NCI-H226 (cell line): ENCODE measurements around the gene TBC1D8.
"Not testable (repeated sequence)": the region's sequence is repeated elsewhere in the genome, so short reads cannot be mapped to it uniquely, and the experiment has no call there.

Experiments
- DNase-seq: peaks from one replicate; pipeline ENCODE4 v3.0.0-alpha.2; 2015

The TBC1D8 gene

DNA sequence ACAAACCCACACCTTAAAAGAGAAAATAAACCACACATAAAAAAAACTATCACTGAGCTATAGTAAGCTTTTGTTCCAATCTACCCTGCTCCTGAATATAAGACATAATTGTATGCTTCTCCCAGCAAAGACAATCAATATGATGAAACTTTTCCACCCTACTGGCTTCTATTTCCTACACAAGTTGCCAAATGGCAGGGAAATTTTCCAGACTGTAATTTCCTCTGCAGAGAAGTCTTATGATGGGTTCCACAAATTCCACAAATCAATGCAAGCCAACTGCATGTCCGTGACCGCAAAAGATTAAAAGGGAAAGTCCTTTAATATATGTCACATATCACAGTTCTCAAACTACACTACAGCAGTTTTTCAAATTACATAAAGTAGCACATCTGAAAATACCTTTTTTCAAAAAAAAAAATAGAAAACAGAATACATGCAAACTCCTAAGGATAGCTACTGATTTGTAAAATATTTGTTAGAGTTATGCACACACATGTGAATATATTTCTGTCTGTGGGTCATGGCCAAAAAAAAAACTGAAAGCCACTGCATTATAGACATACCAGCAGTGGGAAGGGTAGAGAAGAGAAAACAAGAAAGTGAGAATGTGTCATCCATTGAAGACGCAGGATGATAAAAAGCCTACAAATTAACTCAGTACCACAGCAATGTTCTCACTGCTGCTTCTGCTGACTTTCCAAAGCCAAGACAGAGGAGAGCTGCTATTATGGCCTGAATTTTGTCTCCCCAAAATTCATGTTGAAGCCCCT lies 87.6 kb downstream of the TBC1D8 start:
- peak; percentile 19 for DNase-seq

DNA sequence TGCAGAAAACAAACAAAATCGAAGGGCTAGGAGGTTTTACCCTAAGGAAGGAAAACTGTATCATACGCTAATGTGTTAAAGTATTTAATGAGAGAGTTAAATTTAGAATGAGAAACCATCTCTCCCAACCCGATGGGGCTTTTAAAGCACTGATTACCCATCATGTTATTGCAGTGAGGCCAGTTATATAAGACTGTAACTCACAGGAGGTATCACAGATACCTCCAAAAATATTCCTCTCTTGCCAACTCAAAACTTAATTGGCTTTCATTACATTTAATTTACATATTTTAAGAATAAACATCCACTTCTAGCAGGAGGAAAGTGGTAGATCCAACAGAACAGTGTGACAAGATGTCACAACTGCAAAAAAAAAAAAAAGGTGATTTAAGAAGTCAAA lies 92.8 kb downstream of the TBC1D8 start:
- no peak for DNase-seq

DNA sequence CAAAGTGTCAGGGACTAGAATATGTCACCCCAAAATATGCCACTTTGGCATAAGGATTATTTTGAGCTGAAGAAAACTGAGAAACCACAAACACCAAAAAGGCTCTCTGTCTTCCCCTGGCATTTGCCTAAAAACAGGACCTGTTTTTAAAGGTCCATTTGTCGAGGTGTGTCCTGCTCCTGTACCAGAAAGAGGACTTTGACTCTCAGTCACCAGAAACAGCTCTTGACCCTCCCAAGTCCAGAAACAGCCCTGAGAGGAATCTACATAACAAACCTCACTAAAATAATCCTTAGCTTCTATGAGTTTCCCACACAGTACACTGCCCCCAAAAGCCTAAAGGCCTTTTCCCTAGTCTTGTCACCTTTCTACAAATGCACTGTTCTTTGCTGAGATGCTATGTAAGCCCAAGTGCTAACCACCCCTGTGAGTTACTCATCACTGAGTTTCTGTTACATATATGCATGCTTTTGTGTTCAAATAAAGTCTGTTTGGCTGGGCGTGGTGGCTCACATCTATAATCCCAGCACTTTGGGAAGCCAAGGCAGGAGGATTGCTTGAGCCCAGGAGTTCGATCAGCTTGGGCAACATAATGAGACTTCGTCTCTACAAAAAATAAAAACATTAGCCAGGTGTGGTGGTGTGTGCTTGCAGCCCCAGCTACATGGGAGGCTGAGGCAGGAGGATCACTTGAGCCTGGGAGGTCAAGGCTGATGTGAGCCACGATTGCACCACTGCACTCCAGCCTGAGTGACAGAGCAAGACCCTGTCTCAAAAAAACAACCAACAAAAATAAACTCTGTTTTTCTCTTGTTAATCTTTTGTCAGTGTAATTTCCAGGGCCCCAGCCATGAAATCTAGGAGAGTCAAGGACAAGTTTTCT lies 93.9 kb downstream of the TBC1D8 start:
- DNase-seq: no peak

DNA sequence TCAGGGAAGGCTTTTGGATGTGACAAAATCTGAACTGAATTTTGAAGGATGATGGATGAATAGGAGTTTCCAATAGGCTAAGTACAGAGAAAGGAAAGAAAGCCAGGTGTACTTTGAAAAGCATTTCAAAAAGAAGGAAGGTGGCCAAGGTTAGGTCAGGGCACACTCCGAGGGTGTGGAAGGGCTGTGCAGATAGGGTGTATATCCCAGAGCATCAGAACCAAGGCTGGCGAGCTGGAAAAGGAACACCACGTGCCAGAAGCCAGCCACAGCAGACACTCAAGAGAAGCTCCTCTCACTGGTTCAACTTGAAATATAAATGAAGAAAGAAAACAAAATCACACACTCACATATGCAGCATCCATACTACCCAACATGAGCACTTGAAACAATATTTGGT lies 98.1 kb downstream of the TBC1D8 start:
- DNase-seq: no peak

DNA sequence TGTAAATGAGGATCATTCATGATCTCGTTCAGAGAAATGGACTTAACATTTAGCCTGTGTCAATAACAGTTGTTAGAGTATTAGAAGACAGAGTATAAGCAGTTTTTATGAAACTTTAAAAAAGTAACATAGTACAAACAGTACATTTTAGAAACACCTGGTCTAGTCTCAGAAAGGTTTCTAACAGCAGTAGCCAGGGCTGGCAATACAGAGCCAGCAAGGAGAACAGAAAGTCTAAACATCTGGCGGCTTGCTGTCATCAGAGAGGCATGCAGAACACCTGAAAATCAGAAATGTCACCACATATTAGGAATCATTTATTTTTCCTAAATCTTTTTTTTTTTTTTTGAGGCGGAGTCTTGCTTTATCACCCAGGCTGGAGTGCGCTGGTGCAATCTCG lies 99.0 kb downstream of the TBC1D8 start:
- DNase-seq: no peak

DNA sequence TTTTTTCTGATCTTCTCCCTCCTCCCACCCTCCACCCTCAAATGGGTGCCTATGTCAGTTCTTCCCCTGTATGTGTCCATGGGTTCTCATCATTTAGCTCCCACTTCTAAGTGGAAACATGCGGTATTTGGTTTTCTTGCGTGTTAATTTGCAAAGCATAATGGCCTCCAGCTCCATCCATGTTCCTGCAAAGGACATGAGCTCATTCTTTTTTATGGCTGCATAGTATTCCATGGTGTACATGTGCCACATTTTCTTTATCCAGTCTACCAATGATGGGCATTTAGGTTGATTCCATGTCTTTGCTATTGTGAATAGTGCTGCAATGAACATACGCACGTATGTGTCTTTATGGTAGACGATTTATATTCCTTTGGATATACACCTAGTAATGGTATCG lies 100.3 kb downstream of the TBC1D8 start:
- DNase-seq: not testable (repeated sequence)

DNA sequence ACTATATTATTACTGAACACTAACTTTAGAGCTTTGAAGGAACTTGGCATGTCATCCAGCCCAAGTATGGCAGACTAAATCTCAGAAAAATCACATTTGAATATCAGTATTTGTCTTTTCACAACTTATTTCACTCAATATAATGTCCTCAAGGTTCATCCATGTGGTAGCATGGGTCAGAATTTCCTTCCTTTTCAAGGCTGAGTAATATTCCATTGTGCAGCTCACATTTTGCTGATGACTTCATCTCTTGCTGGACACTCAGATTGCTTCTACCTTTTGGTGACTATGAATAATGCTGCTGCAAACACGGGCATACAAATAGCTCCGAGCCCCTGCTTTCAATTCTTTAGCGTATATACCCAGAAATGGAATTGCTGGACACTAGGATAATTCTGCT lies 102.4 kb downstream of the TBC1D8 start:
- no peak for DNase-seq

DNA sequence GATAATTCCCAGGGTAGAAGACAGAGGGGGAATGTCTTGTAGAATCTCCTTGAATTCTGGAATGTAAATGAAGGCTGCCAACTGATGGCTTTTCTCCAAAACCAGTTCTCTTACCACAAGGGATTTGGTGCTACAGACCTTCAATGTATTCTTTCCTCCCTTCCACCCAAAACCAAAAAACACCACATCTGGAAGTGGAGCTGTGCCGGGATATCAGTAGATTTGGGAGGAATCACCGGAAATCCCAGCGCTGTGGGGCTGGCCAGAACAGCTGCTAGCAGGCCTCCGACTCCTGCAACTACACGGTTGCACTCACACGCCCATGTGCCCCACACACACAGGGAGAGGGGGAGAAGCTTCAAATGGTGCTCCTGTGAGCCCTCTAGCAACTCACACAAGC lies 103.4 kb downstream of the TBC1D8 start:
- no peak for DNase-seq

DNA sequence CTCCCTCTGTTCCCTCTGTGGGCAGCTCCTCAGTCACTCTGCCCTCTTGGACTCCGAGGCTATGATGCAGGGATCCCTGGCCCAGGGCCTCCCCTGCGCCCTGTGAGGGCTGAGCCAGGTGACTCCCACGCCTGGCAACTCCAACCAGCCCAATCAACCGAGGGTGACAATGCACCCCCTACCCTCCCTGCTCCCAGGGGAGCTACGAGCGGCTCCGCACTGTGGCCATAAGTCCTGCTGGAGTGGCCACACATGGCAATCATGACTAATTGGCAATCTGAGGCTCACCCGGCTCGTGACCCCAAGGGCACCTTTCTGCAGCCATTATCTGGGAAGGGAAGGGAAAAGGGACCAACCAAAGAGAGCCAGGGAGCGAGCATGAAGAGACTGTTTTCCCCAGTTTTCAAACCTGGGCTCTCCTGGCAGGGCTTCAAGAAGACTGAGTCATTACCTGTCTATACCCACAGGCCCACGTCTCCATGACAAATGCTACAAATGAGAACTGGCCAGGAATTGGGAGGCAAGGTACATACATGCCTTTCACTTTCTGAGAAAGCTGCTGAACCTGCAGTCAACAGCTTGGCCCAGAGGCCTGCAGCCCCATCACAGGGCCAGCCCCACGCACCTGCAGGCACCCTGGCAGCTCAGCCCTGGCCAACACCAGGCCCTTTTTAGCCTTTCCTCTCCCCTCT lies 104.0 kb downstream of the TBC1D8 start:
- DNase-seq: peak; percentile 72

DNA sequence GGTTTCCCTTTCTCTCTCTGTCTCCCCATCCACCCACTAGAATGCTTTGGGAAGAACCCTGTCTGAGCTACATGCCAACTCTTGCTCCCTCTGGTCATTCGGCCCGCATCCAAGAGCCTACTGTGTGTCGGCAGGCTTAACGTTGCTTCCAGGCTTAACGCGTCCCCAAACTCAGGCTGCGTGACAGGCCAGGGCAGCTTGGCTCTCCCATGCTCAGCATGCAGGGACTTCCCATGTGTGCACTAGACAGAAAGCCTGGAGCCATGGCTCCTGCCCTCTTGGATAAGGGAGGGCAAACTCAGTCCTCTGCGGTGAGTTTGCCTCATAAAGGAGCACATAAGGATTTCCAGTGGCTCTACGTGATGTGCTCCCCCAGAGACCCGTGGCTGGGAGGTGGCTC lies 105.9 kb downstream of the TBC1D8 start:
- DNase-seq: no peak

DNA sequence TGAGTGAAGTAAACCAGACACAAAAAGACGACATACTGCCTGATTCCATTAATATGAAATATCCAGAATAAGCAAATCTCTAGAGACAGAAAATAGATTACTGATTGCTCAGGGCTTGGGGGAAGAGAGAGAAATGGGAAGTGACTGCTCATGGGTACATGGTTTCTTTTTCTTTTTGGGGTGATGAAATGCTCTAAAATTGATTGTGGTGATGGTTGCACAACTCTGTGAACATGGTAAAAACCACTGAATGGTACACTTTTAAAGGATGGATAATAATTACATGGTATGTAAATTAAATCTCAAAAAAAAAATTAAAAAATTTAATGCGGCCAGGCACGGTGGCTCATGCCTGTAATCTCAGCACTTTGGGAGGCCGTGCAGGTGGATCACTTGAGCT lies 109.8 kb downstream of the TBC1D8 start:
- no peak for DNase-seq

DNA sequence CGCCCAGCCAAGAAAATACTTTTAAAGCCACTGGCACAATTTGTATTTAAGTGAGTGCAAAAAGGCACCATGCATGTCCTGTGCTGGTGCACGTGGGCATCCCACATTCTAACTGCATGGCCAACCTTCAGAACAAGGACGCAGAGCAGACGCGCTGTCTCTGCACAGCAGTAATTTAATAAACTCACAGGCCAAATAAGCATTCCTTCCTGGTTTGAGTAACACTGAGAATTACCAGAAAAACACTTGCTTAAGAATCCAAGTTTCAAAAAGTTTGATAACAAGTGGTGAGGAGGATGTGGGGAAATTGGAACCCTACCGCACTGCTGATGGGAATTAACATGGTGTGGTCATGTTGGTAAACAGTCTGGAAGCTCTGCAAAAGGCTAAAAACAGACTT lies 110.4 kb downstream of the TBC1D8 start:
- no peak for DNase-seq

DNA sequence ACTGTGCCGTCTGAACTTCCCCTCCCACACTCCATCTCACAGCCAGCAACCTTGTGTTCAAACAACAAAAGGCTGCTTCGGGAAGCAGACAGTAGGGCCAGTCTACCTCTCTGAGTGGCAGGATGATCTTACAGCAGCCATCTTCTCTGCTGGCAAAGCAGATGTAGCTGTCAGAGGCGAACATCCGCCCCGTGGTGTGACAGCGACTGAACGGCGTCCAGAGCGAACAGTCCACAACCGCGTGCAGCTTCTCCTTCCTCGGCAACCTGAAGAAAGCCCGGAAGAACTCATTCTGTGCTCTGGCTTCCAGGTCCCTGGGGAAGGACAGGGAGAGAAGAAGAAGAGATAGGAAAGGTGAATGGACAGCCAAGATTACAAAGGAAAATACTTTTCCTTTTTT lies 111.1 kb downstream of the TBC1D8 start:
- DNase-seq: no peak

DNA sequence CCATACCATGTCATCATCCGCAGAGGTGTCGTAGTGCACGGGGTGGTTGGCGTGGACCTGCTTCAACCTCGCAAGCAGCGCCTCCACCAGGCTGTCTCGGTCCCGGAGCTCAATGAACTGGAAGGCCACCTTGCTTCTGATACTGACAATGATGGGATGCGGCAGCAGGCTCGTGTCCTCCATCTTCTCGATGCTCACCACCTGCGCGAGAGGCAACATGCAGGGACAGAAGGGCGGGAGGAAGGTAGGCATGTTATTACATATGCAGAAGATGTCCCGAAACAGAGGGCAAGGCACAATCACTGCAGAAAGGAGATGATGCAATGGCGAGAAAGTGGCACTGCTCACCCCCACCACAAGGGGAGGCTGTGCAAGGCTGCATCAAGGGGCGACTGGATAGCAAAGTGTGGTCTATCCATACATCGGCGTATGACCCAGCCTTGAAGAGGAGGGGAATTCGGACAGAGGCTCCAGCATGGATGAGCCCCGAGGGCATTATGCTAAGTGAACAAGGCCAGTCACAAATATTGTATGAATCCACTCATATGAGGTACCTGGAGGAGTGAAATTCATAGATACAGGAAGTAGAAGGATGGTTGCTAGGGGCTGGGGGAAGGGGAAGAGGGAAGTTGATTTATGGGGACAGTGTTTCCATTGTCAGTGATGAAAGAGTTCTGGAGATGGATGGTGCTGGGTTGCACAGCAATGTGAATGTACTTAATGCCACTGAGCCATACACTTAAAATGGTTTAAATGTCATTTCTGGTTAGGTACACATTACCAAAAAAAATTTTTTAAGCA lies 112.5 kb downstream of the TBC1D8 start:
- no peak for DNase-seq

DNA sequence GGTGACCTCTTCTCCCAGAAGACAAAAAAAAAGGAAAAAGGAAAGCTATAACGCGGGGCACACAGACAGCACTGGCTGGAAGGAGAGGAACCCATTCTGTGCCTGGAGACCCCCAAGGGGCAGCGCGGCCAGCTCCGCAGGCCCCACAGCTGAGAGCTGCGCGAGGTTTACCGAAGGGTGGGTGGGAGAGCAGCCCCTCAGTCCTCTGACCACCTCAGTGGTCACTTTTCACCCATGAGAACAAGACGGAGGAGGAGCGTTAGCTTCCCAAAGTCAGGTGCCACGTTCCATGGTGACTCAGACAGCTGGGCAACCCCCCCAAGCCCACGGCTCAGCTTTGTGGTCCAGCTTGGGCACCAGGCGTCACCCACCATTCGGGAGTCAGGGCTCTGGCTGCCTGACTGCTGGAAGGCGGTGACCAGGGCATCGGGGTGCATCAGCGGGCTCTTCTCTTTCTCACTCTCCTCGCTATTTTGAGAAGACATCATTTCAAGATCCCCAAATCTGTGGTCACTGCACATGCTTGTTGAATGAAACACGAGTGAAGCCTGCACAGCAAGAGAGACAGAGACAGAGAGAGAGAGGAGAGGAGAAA lies 113.9 kb downstream of the TBC1D8 start:
- DNase-seq: no peak

DNA sequence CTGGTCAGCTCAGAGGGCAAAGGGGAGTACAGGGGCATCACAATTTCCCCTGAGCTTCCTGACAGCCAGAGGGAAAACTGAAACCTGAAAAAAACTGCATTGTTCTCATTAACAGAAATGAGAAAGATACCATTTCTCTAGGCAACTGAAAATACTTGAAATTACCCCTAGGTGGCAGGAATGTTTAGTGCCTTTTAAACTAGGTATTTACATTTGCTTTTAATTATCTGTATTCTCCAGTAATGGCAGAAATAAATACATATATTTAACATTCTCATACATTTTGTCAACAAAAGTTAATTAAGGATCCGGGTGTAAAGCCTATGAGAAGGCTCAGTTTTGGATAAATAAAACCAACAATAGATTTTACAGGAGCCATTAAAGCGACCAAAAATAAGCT lies 114.6 kb downstream of the TBC1D8 start:
- peak; percentile 12 for DNase-seq

DNA sequence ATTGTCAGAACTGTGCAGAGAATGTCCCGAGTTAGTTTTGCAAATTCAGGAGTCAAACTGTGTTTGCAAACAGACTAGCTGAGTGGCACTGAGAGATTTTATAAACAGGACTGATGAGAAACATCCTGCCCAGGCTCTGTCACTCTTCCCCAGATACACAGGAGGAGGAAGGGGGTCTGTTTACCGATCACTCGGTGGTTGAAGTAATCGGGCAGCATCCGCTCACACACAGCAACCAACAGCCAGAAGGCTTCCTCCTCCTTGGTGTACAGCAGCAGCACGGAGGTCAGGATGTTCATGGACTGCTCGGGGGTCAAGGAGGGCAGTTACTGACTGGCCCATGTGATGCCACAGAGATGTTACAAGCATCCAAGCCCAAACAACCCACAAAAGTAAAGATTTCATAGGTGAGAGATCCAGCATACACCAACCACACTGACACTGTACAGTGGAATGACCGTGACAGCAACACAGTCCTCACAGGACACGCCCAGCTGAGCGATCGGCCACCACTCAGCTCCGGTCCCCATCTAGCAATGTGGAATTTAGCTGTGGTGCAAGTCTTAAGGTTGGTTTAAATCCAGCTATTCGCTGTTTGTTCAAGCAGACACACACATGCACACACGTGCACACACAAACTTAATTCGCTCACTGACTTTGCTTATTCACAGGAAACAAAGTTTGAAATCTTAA lies 119.0 kb downstream of the TBC1D8 start:
- no peak for DNase-seq

DNA sequence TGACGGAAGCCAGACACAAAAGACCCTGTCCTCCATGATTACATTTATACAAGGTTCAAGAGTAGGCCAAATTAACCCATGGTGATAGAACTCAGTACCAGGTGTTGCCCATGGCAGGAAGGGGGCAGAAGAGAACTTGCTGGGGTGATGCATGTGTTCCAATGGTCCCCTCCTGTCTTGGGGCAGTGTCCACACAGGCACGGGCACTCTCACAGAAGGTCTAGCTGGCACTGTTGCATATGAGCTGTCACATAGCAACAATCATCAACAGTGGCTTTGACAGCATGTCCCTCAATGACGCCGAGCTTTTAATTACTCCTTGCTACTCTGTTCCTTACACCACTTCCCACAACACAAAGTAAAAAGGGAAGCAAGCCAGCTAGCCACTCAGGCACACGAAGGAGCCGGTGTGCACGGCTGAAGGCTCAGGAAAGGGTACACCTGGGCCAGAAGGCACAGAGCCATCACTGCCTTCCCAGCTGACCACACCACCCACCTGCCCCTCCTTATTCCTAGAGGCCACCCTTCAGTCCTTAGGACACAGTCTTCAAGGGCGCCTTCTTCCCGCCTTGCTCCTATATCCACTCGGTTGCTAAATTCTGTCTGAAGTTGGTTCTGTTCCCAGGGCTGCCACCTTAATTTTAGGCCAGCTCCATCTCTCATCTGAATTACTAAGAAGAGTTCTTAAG lies 120.2 kb downstream of the TBC1D8 start:
- no peak for DNase-seq

DNA sequence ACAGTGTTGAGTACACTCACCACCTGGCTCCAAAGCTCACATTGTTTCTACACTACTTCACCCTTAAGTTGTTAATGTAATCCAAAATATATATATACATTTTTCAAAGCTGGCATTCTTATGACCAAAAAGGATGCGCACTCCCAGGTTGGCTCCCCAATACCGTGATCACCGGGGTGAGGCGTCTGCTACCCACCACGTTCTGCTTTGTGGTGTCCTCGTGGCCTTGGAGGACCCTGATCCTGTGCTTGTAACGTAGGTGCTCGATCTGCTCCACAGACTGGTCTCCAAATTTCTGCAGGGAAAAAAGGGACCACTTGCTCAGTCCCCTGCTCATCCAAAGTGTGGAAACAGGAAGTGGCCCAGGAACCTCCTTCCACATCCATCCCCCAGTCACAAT lies 123.3 kb downstream of the TBC1D8 start:
- no peak for DNase-seq

DNA sequence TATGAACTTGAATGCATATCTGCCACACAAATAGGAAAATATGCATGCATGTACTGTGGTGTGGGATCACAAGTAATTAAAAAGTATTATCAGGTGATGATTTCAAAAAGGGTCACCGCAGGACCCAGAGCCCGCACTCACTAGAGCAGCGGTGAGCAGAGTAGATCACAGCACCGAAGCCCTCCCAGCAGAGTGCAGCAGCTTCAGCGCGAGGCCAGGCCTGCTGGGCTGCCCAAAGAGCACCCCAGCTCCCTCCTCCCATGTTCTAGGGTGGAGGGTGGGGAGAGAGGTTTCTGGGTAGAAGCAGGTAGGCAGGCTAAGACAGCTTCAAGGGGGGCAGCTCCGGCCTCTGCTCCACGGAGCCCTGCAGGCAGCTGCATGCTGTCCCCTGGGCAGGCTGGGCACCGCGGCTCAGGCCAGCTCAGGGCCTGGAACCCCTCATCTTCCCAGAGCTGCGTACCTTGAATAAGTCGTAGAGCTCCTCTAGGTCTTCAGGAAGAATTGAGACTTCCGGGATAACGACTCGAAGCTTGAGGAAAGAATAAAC lies 124.2 kb downstream of the TBC1D8 start:
- DNase-seq: no peak

DNA sequence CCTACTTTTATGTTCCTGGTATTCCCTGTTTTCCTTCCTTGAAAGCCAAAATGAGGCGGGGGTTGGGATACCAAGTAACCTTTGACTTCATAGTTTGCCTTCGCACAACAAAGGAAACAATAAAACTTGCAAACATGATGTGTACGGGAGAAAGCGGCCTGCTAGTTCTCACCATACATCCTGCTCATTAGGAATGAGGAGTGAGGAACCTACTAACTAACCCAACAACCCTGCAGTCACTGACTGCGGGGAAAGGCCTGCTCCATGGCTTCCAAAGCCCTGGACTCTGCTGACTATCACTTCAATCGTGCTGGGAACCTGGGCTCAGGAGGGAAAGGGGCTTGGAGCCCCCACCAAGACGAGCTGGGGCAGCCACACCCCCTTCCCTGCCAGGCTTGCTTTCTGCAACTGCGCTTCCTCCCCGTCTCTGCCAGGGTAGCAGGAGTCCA lies 124.9 kb downstream of the TBC1D8 start:
- DNase-seq: no peak
